HepG2 (cell line): Measurements from ENCODE around the gene ENO3. TPM values are rescaled to one million over a fixed set of nuclear protein-coding genes. Genes with fewer than 3 reads are reported as not detected.

ENCODE experiments used
- E2F1 ChIP-seq: sonication (generic); formaldehyde crosslinking; IDR thresholded peaks from 2 replicates; pipeline ENCODE4 v1.5.0; 2020; ENCODE audit warnings: missing genetic modification reagents
- ELF3 ChIP-seq: IDR thresholded peaks from 2 replicates; pipeline ENCODE4 v1.6.1; 2016; ENCODE audit warnings: missing genetic modification reagents, missing compliant biosample characterization
- ETV5 ChIP-seq: IDR thresholded peaks from 2 replicates; pipeline ENCODE4 v1.6.1; 2018; ENCODE audit warnings: missing biosample characterization, missing genetic modification reagents, inconsistent platforms, borderline replicate concordance
- HIVEP1 ChIP-seq: sonication (generic); formaldehyde crosslinking; IDR thresholded peaks from 2 replicates; pipeline ENCODE4 v1.4.0; 2020; ENCODE audit warnings: mild to moderate bottlenecking, missing genetic modification reagents
- HNRNPUL1 ChIP-seq: fragments of 200-400 bp; formaldehyde crosslinking; IDR thresholded peaks from 2 replicates; pipeline ENCODE4 v1.6.1; 2017; ENCODE audit warnings: low read depth, mild to moderate bottlenecking, low read length, moderate library complexity
- IKZF1 ChIP-seq: fragments of 450-650 bp; IDR thresholded peaks from 2 replicates; pipeline ENCODE4 v1.7.1; 2016
- MEIS1 ChIP-seq: sonication (generic); formaldehyde crosslinking; IDR thresholded peaks from 2 replicates; pipeline ENCODE4 v1.9.0; 2021; ENCODE audit warnings: mild to moderate bottlenecking, missing genetic modification reagents, moderate library complexity, borderline replicate concordance
- MTA1 ChIP-seq: sonication (generic); formaldehyde crosslinking; IDR thresholded peaks from 2 replicates; pipeline ENCODE4 v1.4.0; 2020; ENCODE audit warnings: missing genetic modification reagents, mild to moderate bottlenecking, borderline replicate concordance
- NONO ChIP-seq, 2 experiments: fragments of 450-650 bp in 1 of 2; sonication (generic) in 1 of 2; formaldehyde crosslinking in 1 of 2; IDR thresholded peaks in 1 of 2; conservative IDR thresholded peaks in 1 of 2; 2 replicates each; pipeline versions ENCODE4 v1.6.1 to v1.8.0; 2017 to 2022; ENCODE audit warnings: mild to moderate bottlenecking in 1 of 2, missing genetic modification reagents in 1 of 2, moderate library complexity in 1 of 2
- NPAS2 ChIP-seq: sonication (generic); formaldehyde crosslinking; IDR thresholded peaks from 2 replicates; pipeline ENCODE4 v1.8.0; 2022; ENCODE audit warnings: mild to moderate bottlenecking, missing genetic modification reagents, borderline replicate concordance
- NR2F6 ChIP-seq, 2 experiments: IDR thresholded peaks; 2 replicates each; pipeline ENCODE4 v1.6.1; 2016; ENCODE audit warnings: antibody characterized with exemption in 1 of 2, mild to moderate bottlenecking in 1 of 2
- SP2 ChIP-seq: sonication (generic); formaldehyde crosslinking; IDR thresholded peaks from 2 replicates; pipeline ENCODE4 v1.5.1; 2020; ENCODE audit warnings: mild to moderate bottlenecking, missing genetic modification reagents
- STAT5B ChIP-seq: sonication (generic); formaldehyde crosslinking; IDR thresholded peaks from 2 replicates; pipeline ENCODE4 v1.4.0; 2020; ENCODE audit warnings: missing genetic modification reagents
- TBX2 ChIP-seq: sonication (generic); formaldehyde crosslinking; IDR thresholded peaks from 2 replicates; pipeline ENCODE4 v1.5.0; 2020; ENCODE audit warnings: missing genetic modification reagents, mild to moderate bottlenecking, borderline replicate concordance
- TRAFD1 ChIP-seq: sonication (generic); formaldehyde crosslinking; IDR thresholded peaks from 2 replicates; pipeline ENCODE4 v1.5.1; 2020; ENCODE audit warnings: missing genetic modification reagents, mild to moderate bottlenecking, borderline replicate concordance
- ZFP91 ChIP-seq: sonication (generic); formaldehyde crosslinking; IDR thresholded peaks from 2 replicates; pipeline ENCODE4 v1.9.0; 2022; ENCODE audit warnings: missing genetic modification reagents, mild to moderate bottlenecking, borderline replicate concordance
- ZNF256 ChIP-seq: sonication (generic); formaldehyde crosslinking; conservative IDR thresholded peaks from 2 replicates; pipeline ENCODE4 v1.4.0; 2020; ENCODE audit warnings: missing genetic modification reagents
- ZNF264 ChIP-seq: sonication (generic); formaldehyde crosslinking; IDR thresholded peaks from 2 replicates; pipeline ENCODE4 v1.4.0; 2020; ENCODE audit warnings: missing genetic modification reagents
- ZNF414 ChIP-seq: sonication (generic); formaldehyde crosslinking; IDR thresholded peaks from 2 replicates; pipeline ENCODE4 v1.5.0; 2020; ENCODE audit warnings: missing genetic modification reagents
- ZNF503 ChIP-seq: sonication (generic); formaldehyde crosslinking; IDR thresholded peaks from 2 replicates; pipeline ENCODE4 v1.4.0; 2020; ENCODE audit warnings: missing genetic modification reagents
- ZNF563 ChIP-seq: sonication (generic); formaldehyde crosslinking; IDR thresholded peaks from 2 replicates; pipeline ENCODE4 v1.8.0; 2022; ENCODE audit warnings: mild to moderate bottlenecking, moderate library complexity, missing genetic modification reagents
- polyA plus RNA-seq, 8 experiments: library from polyadenylated mRNA; depleted of rRNA in 3 of 8; stranded (reverse) in 7 of 8; unstranded in 1 of 8; fragments of >200 nt; fragmentation: Illumina TruSeq in 4 of 8; extraction: Trizol in 4 of 8; gene quantifications; 2 replicates each; pipeline versions ENCODE4 v1.2.1 to v1.2.3, GENCODE V29; 2011 to 2016; ENCODE audit warnings: low read depth in 4 of 8, missing spikeins in 1 of 8, mixed read lengths in 1 of 8; ENCODE audit not compliant: insufficient read depth in 1 of 8
- total RNA-seq, 5 experiments: library from RNA; depleted of rRNA; stranded (reverse); fragments of >200 nt; fragmentation: Illumina TruSeq; extraction: Trizol; gene quantifications; 2 replicates each; pipeline ENCODE4 v1.2.3, GENCODE V29; 2016; ENCODE audit warnings: low read depth in 1 of 5

The ENO3 gene
- total and polyA plus RNA-seq, 2 of the 13 experiments (the other 11 are each of a cell fraction or from before 2014, with no cell fraction given): 59.8 to 69.8 TPM

- TF ChIP-seq TRAFD1: no peak
- TF ChIP-seq STAT5B: no peak
- TF ChIP-seq ELF3 (CRISPR knock-in tag): peak; percentile 87
- TF ChIP-seq HNRNPUL1: peak; percentile 37; the same call in 1 of the 2 replicates
- 0 out of 2 replicates have a peak, but pooled peaks have one; percentile 12 for TF ChIP-seq ZNF256 (CRISPR knock-in tag)
- no peak for TF ChIP-seq ZNF414
- TF ChIP-seq IKZF1: no peak
- TF ChIP-seq TBX2 (CRISPR knock-in tag): peak; percentile 56; the same call in 1 of the 2 replicates
- TF ChIP-seq ETV5 (CRISPR knock-in tag): peak; percentile 54
- peak; percentile 56; the same call in 1 of the 2 replicates for TF ChIP-seq SP2 (CRISPR knock-in tag)
- TF ChIP-seq NR2F6 (IDR thresholded peaks at IDR 0.05): peak; percentile 42; the same call in 1 of the 2 replicates
- TF ChIP-seq NR2F6 (CRISPR knock-in tag; IDR thresholded peaks at IDR 0.05): no peak; the same call in 1 of the 2 replicates
- peak; percentile 32; the same call in 1 of the 2 replicates for TF ChIP-seq MTA1 (CRISPR knock-in tag)
- TF ChIP-seq HIVEP1 (CRISPR knock-in tag): no peak
- peak; percentile 74 for TF ChIP-seq ZFP91 (CRISPR knock-in tag)
- 0 out of 2 replicates have a peak, but pooled peaks have one; percentile 17 for TF ChIP-seq ZNF503 (CRISPR knock-in tag)
- peak; percentile 71; the same call in 1 of the 2 replicates for TF ChIP-seq MEIS1 (CRISPR knock-in tag)
- TF ChIP-seq NPAS2 (CRISPR knock-in tag): no peak
- TF ChIP-seq NONO (IDR thresholded peaks at IDR 0.05): no peak
- TF ChIP-seq NONO (CRISPR knock-in tag; conservative IDR thresholded peaks at IDR 0.05): 0 out of 2 replicates have a peak, but pooled peaks have one; percentile 81
- TF ChIP-seq ZNF264 (CRISPR knock-in tag): peak; percentile 49; the same call in 1 of the 2 replicates
- TF ChIP-seq ZNF563 (CRISPR knock-in tag): 0 out of 2 replicates have a peak, but pooled peaks have one; percentile 16
- TF ChIP-seq E2F1: 0 out of 2 replicates have a peak, but pooled peaks have one; percentile 6
Measured at GRCh38 chr17:4948166-4948930, 2.6 kb upstream of the ENO3 start, which contains the start of gene PFN1 (continued).
